ENCODE measurements around the gene DNAH9. TPM values are rescaled to one million over a fixed set of nuclear protein-coding genes. Genes with fewer than 3 reads are reported as not detected.

The DNAH9 gene
- total and polyA plus RNA-seq, 11 donors = 0.07 to 2.3 (median 0.49) TPM; not detected in 7

DNA sequence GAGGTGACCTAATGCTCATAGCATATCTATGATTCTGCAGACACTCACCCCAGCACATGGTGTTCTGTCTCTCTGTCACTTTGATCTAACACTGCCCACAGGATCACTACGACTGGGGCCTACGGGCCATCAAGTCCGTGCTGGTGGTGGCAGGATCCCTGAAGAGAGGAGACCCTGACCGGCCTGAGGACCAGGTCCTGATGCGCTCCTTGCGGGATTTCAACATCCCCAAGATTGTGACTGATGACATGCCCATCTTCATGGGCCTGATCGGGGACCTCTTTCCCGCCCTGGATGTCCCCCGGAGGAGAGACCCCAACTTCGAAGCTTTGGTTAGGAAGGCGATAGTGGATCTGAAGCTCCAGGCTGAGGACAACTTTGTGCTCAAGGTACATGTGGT lies 146.4 kb downstream of the DNAH9 start:
- peaks cover 0 to 15% (median 4%) of the 10 kb centered on the region in 12 donors for H3K9me3 ChIP-seq
- ATAC-seq (peak in 1 of 4 donors; percentile 18), DNase-seq (no peak)
- H3K4me3 ChIP-seq = no peak overlapping the region
- no peaks in the 10 kb centered on the region for H3K27me3 ChIP-seq
- no peak for TF ChIP-seq POLR2A (IDR thresholded peaks at IDR 0.05)
- TF ChIP-seq, protein P1, sequence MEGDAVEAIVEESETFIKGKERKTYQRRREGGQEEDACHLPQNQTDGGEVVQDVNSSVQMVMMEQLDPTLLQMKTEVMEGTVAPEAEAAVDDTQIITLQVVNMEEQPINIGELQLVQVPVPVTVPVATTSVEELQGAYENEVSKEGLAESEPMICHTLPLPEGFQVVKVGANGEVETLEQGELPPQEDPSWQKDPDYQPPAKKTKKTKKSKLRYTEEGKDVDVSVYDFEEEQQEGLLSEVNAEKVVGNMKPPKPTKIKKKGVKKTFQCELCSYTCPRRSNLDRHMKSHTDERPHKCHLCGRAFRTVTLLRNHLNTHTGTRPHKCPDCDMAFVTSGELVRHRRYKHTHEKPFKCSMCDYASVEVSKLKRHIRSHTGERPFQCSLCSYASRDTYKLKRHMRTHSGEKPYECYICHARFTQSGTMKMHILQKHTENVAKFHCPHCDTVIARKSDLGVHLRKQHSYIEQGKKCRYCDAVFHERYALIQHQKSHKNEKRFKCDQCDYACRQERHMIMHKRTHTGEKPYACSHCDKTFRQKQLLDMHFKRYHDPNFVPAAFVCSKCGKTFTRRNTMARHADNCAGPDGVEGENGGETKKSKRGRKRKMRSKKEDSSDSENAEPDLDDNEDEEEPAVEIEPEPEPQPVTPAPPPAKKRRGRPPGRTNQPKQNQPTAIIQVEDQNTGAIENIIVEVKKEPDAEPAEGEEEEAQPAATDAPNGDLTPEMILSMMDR (IDR thresholded peaks at IDR 0.05) = no peak
- H3K4me1 ChIP-seq = no peaks in the 10 kb centered on the region
- intact Hi-C loops (cut with DNase I) = no loop called here
- no peak overlapping the region for H3K27ac ChIP-seq
- WGBS, 4 donors = 88 to 93% (median 91%) methylated on average over 6 to 11 of the region's 11 CpGs
- no peaks in the 10 kb centered on the region for H3K36me3 ChIP-seq

DNA sequence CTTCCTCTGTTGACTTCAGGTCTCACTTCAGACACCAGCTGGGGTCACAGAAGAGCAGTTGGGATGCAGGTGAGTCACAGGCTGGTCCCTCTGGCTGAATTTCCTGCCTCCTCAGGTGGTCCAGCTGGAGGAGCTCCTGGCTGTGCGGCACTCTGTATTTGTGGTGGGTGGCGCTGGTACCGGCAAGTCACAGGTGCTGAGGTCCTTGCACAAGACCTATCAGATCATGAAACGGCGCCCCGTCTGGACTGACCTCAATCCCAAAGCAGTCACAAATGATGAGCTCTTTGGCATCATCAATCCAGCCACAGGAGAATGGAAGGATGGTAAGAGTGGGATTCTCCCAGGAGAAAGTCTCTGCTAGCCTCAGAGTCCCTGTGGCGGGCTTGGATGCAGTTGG lies 149.2 kb downstream of the DNAH9 start:
- no peak for ATAC-seq
- intact Hi-C loops (cut with DNase I) = no loop called here
- 89 to 94% (median 93%) methylated on average over 7 of the region's 7 CpGs for WGBS, 4 donors
- Histone ChIP-seq H3K4me1 (no peaks in the 10 kb centered on the region), H3K27ac (no peak overlapping the region), H3K4me3 (no peak overlapping the region), H3K9me3 (peaks cover 0 to 15% (median 4%) of the 10 kb centered on the region in 12 donors), H3K27me3 (no peaks in the 10 kb centered on the region), H3K36me3 (no peaks in the 10 kb centered on the region)
- no peak for TF ChIP-seq POLR2A (IDR thresholded peaks at IDR 0.05)
- TF ChIP-seq, protein P1 (IDR thresholded peaks at IDR 0.05) = no peak
- no peak for DNase-seq

DNA sequence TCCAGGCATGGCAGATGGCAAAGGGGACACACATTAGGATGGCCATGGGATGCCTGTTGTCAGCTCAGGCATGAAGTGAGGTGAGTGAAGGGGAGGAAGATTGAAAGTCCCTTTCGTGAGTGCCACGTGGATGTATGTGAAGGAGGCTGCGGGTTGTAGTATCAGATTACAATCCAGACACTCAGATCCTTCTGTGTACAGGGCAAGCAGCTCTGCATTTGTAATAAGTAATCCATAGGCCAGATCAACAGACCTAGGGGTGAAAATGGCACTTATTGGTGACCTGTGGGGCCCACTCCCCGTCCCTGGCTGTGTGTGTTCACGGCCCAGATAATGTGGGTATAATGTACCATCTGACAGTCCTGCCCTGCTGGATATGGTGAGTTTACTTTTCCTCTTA lies 159.5 kb downstream of the DNAH9 start:
- Histone ChIP-seq H3K27ac (no peak overlapping the region), H3K9me3 (peaks cover 0 to 17% (median 0%) of the 10 kb centered on the region in 12 donors), H3K4me3 (no peak overlapping the region), H3K4me1 (no peaks in the 10 kb centered on the region), H3K27me3 (no peaks in the 10 kb centered on the region), H3K36me3 (no peaks in the 10 kb centered on the region)
- DNase-seq = no peak
- WGBS, 4 donors = 59 to 69% (median 64%) methylated on average over 5 of the region's 5 CpGs
- TF ChIP-seq, protein P1 (IDR thresholded peaks at IDR 0.05) = no peak
- no peak for TF ChIP-seq POLR2A (IDR thresholded peaks at IDR 0.05)
- ATAC-seq = no peak
- intact Hi-C loops (cut with DNase I) = loop anchor here in 1 of 10 donors (10.0 kb wide), 1 partner anchor 57 kb away; no protein-coding TSS in a partner anchor

DNA sequence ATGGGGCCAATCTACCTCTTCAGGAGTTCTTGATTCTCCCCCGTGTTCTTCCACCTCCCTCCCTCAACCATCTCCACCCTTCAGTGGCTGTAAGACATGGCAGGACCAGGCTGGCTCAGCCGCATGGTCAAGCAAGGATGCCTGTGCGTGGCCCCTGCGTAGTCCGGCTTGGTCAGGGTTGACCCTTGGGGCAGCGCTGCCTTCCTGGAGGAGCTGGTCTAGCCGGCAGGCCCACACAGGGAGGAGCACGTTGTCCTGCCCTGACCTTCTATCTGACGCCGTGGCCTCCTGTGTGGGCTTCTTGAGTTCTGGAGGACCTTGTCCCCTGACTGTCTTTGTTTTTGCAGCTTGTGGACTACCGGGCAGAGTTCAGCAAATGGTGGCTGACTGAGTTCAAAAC lies 169.8 kb downstream of the DNAH9 start:
- Histone ChIP-seq H3K27ac (no peak overlapping the region), H3K9me3 (no peaks in the 10 kb centered on the region), H3K36me3 (no peaks in the 10 kb centered on the region), H3K27me3 (no peaks in the 10 kb centered on the region), H3K4me1 (peaks cover 0 to 14% (median 0%) of the 10 kb centered on the region in 12 donors), H3K4me3 (no peak overlapping the region)
- DNase-seq (no peak), ATAC-seq (no peak)
- intact Hi-C loops (cut with DNase I) = loop anchor here in 1 of 10 donors (10.0 kb wide), 1 partner anchor 167 kb away; no protein-coding TSS in a partner anchor
- 91 to 97% (median 95%) methylated on average over 11 of the region's 11 CpGs for WGBS, 4 donors
- TF ChIP-seq, protein P1 (IDR thresholded peaks at IDR 0.05) = no peak
- no peak for TF ChIP-seq POLR2A (IDR thresholded peaks at IDR 0.05)
